MV-4-11 (cell line): ENCODE results near the gene GUCY2C.

ENCODE experiments used
- DNase-seq: peaks from one replicate; lab custom pipeline; 2025; lab: John Stamatoyannopoulos, UW

The GUCY2C gene

DNA sequence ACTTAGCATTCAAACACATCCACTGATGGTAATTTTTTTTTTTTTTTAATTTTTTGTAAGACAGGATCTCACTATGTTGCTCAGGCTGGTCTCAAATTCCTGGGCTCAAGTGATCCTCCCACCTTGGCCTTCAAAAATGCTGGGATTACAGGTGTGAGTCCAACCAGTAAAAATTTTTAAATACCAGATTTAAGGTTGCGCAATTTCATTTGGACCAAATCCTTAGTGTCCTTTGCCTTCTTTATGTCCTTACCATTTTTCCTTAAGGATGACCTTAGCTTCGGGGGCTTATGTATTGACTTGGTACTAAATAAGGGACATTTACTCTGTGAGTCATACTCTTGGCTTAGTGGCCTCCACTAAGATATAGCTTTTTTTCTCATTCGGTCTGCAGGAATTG lies 124.6 kb downstream of the GUCY2C start:
- no peak for DNase-seq

DNA sequence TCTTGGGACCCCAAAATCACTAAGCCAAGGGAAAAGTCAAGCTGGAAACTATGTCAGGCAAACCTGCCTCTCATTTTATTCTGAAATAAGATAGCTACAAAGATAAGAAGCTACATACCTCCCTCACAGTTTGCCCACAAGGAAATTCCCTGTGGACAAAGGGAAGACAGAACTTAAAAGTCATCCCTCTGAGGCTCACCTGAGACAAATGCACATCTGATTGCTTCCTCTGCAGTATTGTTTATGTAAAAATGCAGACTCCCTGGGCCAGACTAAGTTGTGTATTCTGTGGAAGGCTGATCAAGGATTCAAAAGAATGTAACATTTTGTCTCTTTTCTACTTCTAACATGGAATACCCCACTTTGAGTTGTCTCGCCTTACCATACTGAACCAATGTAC lies 126.2 kb downstream of the GUCY2C start:
- no peak for DNase-seq

DNA sequence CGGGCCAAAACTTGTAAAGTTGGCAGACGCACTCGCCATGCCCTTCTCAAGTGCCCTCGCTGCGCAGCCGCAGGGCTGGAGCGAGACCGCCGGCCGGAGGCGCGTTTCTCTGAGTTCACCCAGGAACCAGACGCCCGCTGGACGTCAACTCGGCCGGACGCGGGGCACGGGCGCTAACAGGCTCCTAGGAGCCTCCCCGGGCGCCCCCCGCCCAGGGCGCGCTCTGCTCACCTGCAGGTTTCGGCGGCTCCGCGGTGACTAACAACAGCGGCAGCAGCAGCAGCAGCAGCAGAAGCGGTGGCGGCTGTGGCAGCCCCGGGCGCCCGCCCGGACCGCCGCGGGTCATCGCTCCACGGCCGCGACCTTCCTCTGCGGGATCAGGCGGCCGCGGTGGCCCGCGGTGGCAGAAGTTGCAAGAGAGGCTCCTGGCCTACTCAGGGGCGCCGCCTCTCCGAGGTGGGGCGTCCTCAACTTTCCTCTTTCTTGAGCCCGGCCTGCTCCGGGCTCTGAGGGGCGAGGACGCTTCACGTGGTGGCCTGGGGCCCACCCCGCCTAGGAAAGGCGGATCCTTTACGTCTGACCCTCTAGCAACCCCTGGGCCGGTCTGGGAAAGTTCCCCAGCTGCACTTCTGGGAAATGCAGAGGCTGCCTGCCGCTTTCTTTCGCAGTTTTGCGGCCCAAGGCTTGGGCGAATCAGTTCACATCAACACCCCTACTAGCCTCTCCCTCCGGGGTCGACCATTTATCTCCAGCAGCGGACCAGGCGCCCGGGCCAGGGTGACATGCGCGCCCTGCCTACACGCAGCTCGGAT lies 128.8 kb downstream of the GUCY2C start, which contains the start of gene PLBD1:
Gene PLBD1, minus strand, starts transcription at position 533 of the 812 bp plus-strand sequence. Its CDS starts 187 bp downstream, at position 346.
- DNase-seq: no peak

DNA sequence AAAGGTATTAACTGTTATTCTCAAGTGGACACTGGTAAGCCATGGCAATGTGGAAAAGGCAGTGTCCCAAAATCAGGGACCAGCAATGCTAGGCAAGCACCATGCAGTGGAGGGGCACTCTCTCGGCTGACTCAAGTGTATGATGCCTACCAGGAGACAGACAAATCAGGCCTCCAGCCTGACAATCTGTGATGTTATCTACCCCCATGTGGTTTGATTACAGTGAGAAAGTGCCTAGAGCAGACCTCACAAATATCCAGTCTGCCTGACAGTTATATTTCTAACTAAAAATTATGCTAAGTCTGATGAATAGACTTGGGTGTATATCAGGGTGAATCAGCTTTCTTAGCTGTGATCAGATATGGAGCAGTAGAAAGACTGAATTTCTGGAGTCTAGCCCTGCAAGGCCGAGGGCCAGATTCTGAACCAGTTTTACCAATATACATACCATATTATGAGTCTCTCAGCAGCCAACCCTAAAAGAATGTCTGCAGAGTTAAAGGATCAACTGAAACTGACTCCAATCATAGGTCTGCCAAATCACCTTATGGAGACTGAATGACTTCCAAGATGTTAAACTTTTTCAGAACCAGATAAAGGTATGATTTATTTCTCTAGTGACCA lies 132.0 kb downstream of the GUCY2C start:
- DNase-seq: no peak

DNA sequence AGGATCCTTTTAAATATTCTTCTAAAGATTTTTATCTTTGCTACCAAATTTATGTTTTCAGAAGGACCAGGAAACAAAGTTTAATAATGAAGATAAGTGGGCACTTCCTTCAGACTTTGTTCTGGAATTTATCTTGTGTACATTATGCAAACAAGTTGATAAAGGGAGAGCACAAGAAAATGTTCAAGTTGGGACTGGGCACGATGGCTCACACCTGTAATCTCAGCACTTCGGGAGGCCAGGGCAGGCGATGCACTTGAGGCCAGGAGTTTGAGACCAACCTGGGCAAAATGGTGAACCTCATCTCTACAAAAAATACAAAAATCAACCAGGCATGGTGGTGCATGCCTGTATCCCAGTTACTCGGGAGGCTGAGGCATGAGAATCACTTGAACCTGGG lies 133.4 kb downstream of the GUCY2C start:
- DNase-seq: no peak
